ENCODE results near the gene SH3RF3. TPM values are rescaled to one million over a fixed set of nuclear protein-coding genes. Genes with fewer than 3 reads are reported as not detected.

The SH3RF3 gene
- total RNA-seq, 1 experiment from 2014 or later: 0.98 TPM

- DNase-seq: no peak
- Mint-ChIP-seq H3K4me3 (ENCODE audit: unreplicated experiment) (no peak overlapping the region), H3K27ac (ENCODE audit: unreplicated experiment) (no peak overlapping the region), H3K27me3 (ENCODE audit: insufficient read depth, unreplicated experiment) (no peaks in the 10 kb centered on the region), H3K4me1 (ENCODE audit: low read depth, unreplicated experiment) (no peaks in the 10 kb centered on the region), H3K9me3 (ENCODE audit: unreplicated experiment) (no peaks in the 10 kb centered on the region), H3K36me3 (ENCODE audit: insufficient read depth, unreplicated experiment) (no peaks in the 10 kb centered on the region)
- Histone ChIP-seq H3K9me3 (no peaks in the 10 kb centered on the region), H3K36me3 (ENCODE audit: control insufficient read depth, insufficient read depth, low read length) (no peaks in the 10 kb centered on the region), H3K4me1 (peaks cover 3% of the 10 kb centered on the region; the same call in 1 of the 2 replicates), H3K4me3 (ENCODE audit: low read depth, low read length) (no peak overlapping the region), H3K27me3 (replicated peaks; ENCODE audit: control insufficient read depth, insufficient read depth, low read length) (no peaks in the 10 kb centered on the region)
- ChIA-PET POLR2A (no interaction called here), CTCF (no interaction called here)
- TF ChIP-seq, protein P1, sequence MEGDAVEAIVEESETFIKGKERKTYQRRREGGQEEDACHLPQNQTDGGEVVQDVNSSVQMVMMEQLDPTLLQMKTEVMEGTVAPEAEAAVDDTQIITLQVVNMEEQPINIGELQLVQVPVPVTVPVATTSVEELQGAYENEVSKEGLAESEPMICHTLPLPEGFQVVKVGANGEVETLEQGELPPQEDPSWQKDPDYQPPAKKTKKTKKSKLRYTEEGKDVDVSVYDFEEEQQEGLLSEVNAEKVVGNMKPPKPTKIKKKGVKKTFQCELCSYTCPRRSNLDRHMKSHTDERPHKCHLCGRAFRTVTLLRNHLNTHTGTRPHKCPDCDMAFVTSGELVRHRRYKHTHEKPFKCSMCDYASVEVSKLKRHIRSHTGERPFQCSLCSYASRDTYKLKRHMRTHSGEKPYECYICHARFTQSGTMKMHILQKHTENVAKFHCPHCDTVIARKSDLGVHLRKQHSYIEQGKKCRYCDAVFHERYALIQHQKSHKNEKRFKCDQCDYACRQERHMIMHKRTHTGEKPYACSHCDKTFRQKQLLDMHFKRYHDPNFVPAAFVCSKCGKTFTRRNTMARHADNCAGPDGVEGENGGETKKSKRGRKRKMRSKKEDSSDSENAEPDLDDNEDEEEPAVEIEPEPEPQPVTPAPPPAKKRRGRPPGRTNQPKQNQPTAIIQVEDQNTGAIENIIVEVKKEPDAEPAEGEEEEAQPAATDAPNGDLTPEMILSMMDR (IDR thresholded peaks at IDR 0.05; ENCODE audit: insufficient read depth in 1 of 2, low read depth in 1 of 2, low read length in 1 of 2, severe bottlenecking in 1 of 2, unreplicated experiment in 1 of 2): no peak
- intact Hi-C loops (cut with micrococcal nuclease; ENCODE audit: unreplicated experiment): loop anchor here (5.0 kb wide), 1 partner anchor 91 kb away; no protein-coding TSS in a partner anchor
- no TSS peak for BruUV-seq (replicated peaks)
Measured at GRCh38 chr2:109513230-109513629, 384.2 kb downstream of the SH3RF3 start.

DNA sequence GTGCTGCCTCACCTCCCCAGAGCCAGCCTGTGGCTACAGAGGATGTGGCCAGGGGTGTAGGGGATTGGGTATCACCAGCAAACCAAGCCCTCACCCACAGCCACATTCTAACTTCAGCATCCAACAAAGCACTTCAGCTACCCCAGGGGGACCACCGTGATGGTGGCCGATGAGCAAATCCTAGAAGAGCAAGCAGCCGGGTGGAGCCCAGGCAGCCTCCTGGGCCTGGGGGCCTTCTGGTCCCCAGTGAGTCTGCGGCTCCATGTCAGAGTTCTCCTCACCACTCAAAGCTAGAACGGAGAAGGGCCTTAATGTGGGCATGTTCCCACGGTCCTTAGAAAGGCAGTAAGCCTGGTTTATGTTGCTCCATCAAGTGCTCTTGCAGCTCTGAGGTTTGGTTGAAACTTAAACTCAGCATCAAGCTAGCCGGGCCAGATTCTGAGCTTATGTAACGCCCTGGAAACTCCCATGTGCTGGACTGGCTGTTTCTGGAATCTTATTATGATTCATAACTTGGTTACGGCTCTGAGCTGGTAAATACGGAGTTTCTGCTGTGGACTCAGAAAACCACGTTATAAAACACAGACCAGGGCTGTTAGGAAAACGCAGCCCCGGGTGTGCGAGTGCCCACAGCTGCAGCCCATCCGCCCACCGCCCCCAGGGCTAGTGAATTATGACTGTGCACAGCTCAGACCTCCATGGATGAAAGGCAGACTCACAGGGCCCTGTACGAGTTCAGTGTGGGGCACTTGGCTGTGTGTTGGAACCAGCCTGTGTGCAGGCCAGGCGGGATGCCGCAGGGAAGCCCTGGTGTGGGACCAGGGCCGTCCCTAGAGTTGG is 385.0 kb downstream of the SH3RF3 start:
- intact Hi-C loops (cut with micrococcal nuclease; ENCODE audit: unreplicated experiment): loop anchor here (5.0 kb wide), 1 partner anchor 92 kb away; no protein-coding TSS in a partner anchor
- no TSS peak for BruUV-seq (replicated peaks)
- TF ChIP-seq, protein P1 (IDR thresholded peaks at IDR 0.05; ENCODE audit: insufficient read depth in 1 of 2, low read depth in 1 of 2, low read length in 1 of 2, severe bottlenecking in 1 of 2, unreplicated experiment in 1 of 2): no peak
- no peaks in the 10 kb centered on the region for H3K36me3 Mint-ChIP-seq (ENCODE audit: insufficient read depth, unreplicated experiment)
- no peaks in the 10 kb centered on the region for H3K27me3 Mint-ChIP-seq (ENCODE audit: insufficient read depth, unreplicated experiment)
- no peak for DNase-seq
- Histone ChIP-seq H3K9me3 (no peaks in the 10 kb centered on the region), H3K27me3 (replicated peaks; ENCODE audit: control insufficient read depth, insufficient read depth, low read length) (no peaks in the 10 kb centered on the region), H3K4me1 (peaks cover 3% of the 10 kb centered on the region; the same call in 1 of the 2 replicates), H3K4me3 (ENCODE audit: low read depth, low read length) (no peak overlapping the region), H3K36me3 (ENCODE audit: control insufficient read depth, insufficient read depth, low read length) (no peaks in the 10 kb centered on the region)
- POLR2A ChIA-PET: no interaction called here
- no peaks in the 10 kb centered on the region for H3K9me3 Mint-ChIP-seq (ENCODE audit: unreplicated experiment)
- CTCF ChIA-PET: interaction anchor here (0.5 kb wide), 1 partner anchor 30 kb away, joined by 5 read pairs; no protein-coding TSS in a partner anchor
- no peak overlapping the region for H3K27ac Mint-ChIP-seq (ENCODE audit: unreplicated experiment)
- H3K4me1 Mint-ChIP-seq (ENCODE audit: low read depth, unreplicated experiment): no peaks in the 10 kb centered on the region
- no peak overlapping the region for H3K4me3 Mint-ChIP-seq (ENCODE audit: unreplicated experiment)

GRCh38 chr2:109514857-109515256 is 385.9 kb downstream of the SH3RF3 start:
- Mint-ChIP-seq H3K27me3 (ENCODE audit: insufficient read depth, unreplicated experiment) (no peaks in the 10 kb centered on the region), H3K4me3 (ENCODE audit: unreplicated experiment) (no peak overlapping the region), H3K27ac (ENCODE audit: unreplicated experiment) (no peak overlapping the region), H3K4me1 (ENCODE audit: low read depth, unreplicated experiment) (no peaks in the 10 kb centered on the region), H3K9me3 (ENCODE audit: unreplicated experiment) (no peaks in the 10 kb centered on the region), H3K36me3 (ENCODE audit: insufficient read depth, unreplicated experiment) (no peaks in the 10 kb centered on the region)
- H3K36me3 ChIP-seq (ENCODE audit: control insufficient read depth, insufficient read depth, low read length): no peaks in the 10 kb centered on the region
- ChIA-PET POLR2A (no interaction called here), CTCF (no interaction called here)
- peaks cover 3% of the 10 kb centered on the region; the same call in 1 of the 2 replicates for H3K4me1 ChIP-seq
- no peaks in the 10 kb centered on the region for H3K27me3 ChIP-seq (replicated peaks; ENCODE audit: control insufficient read depth, insufficient read depth, low read length)
- no peak for DNase-seq
- TF ChIP-seq, protein P1 (IDR thresholded peaks at IDR 0.05; ENCODE audit: insufficient read depth in 1 of 2, low read depth in 1 of 2, low read length in 1 of 2, severe bottlenecking in 1 of 2, unreplicated experiment in 1 of 2): no peak
- BruUV-seq (replicated peaks): no TSS peak
- H3K9me3 ChIP-seq: no peaks in the 10 kb centered on the region
- H3K4me3 ChIP-seq (ENCODE audit: low read depth, low read length): no peak overlapping the region
- intact Hi-C loops (cut with micrococcal nuclease; ENCODE audit: unreplicated experiment): loop anchor here (5.0 kb wide), 1 partner anchor 93 kb away; no protein-coding TSS in a partner anchor

All from Caco-2 (cell line).